K562 (cell line): ENCODE data around the gene ALG12. TPM values are rescaled to one million over a fixed set of nuclear protein-coding genes. Genes with fewer than 3 reads are reported as not detected.
A peak's percentile ranks its signal among the peaks of the same experiment; 100 is the strongest.

Experiments
- ATAC-seq: fragments of 200-7000 bp; cut with Tn5 transposase; 3 replicates; pipeline ENCODE4 v1.9.1; 2020; ENCODE audit warnings: moderate library complexity
- BruUV-seq: library from RNA; stranded (reverse); fragments of 400-500 nt; replicated peaks from 2 replicates; lab custom pipeline; 2021; lab: Mats Ljungman, UMichigan
- CTCF ChIA-PET: fragments of 300-600 bp; formaldehyde crosslinking; extraction: SDS; loops from one replicate; lab custom pipeline; 2021; ENCODE audit warnings: low intra/inter-chr PET ratio; lab: Yijun Ruan, JAX
- POLR2A ChIA-PET: fragments of 300-600, 350-650 bp; sonication (Branson Sonifier 250); formaldehyde crosslinking; extraction: SDS; loops from one replicate; lab custom pipeline; 2021; ENCODE audit warnings: antibody characterized with exemption, inconsistent platforms; lab: Yijun Ruan, JAX
- DNase-seq, 4 experiments: peaks; one replicate each; pipeline versions ENCODE4 v3.0.0 to v3.0.0-alpha.2; 2011 to 2018; ENCODE audit warnings: low spot score in 3 of 4, mixed read lengths in 3 of 4; ENCODE audit errors: extremely low read depth in 1 of 4
- FAIRE-seq: peaks from 2 replicates; lab custom pipeline; 2011; peaks lifted over from hg19 to GRCh38; lab: Jason Lieb, UNC
- H2AFZ ChIP-seq: 2 replicates; pipeline ENCODE4 v1.6.0; 2011; ENCODE audit warnings: low read depth, low read length, control low read depth, inconsistent platforms
- H3K27ac ChIP-seq: fragments of 200-600 bp; 3 replicates; pipeline ENCODE4 v1.8.0; 2011; ENCODE audit warnings: low read depth, mild to moderate bottlenecking, control low read depth, inconsistent platforms, low read length, moderate library complexity, mixed read lengths; ENCODE audit errors: extremely low read depth
- H3K27me3 ChIP-seq, 2 experiments: fragments of 300-600 bp in 1 of 2; 2 replicates in 1 of 2; 3 replicates in 1 of 2; pipeline versions ENCODE4 v1.6.0 to v1.8.0; 2011; ENCODE audit warnings: inconsistent platforms in 2 of 2, low read length in 2 of 2, mild to moderate bottlenecking in 1 of 2, mixed read lengths in 1 of 2, moderate library complexity in 1 of 2; ENCODE audit not compliant: control insufficient read depth in 2 of 2, insufficient read depth in 2 of 2
- H3K36me3 ChIP-seq: fragments of 300-600 bp; 3 replicates; pipeline ENCODE4 v1.8.0; 2011; ENCODE audit warnings: mild to moderate bottlenecking, low read length, inconsistent platforms; ENCODE audit not compliant: control insufficient read depth, insufficient read depth
- H3K4me1 ChIP-seq, 2 experiments: fragments of 200-600 bp in 1 of 2; replicated peaks in 1 of 2; 2 replicates in 1 of 2; 3 replicates in 1 of 2; pipeline versions ENCODE4 v1.5.1 to v1.8.0; 2011; ENCODE audit warnings: inconsistent platforms in 2 of 2, low read length in 2 of 2, mild to moderate bottlenecking in 1 of 2, mixed read lengths in 1 of 2, moderate library complexity in 1 of 2; ENCODE audit not compliant: control insufficient read depth in 2 of 2, insufficient read depth in 2 of 2
- H3K4me2 ChIP-seq: 2 replicates; pipeline ENCODE4 v1.6.1; 2011; ENCODE audit warnings: low read length, control low read depth, inconsistent platforms, mixed read lengths; ENCODE audit not compliant: insufficient read depth
- H3K4me3 ChIP-seq: fragments of 200-600 bp; sonication (generic), shearing (Covaris generic); 2 replicates; pipeline ENCODE4 v1.5.1; 2016; ENCODE audit warnings: control low read depth, inconsistent platforms
- H3K79me2 ChIP-seq: fragments of 200-600 bp; 3 replicates; pipeline ENCODE4 v1.8.0; 2011; ENCODE audit warnings: low read length, inconsistent platforms; ENCODE audit not compliant: control insufficient read depth, insufficient read depth
- H3K9ac ChIP-seq, 2 experiments: 2 replicates each; pipeline versions ENCODE4 v1.6.0 to v1.6.1; 2011; ENCODE audit warnings: low read depth in 2 of 2, low read length in 2 of 2, control low read depth in 1 of 2, inconsistent platforms in 1 of 2, mild to moderate bottlenecking in 1 of 2, mixed read lengths in 1 of 2; ENCODE audit not compliant: insufficient read depth in 1 of 2
- H3K9me1 ChIP-seq: one replicate; pipeline ENCODE4 v1.6.0; 2011; ENCODE audit warnings: inconsistent platforms, mild to moderate bottlenecking, low read length, moderate library complexity; ENCODE audit not compliant: control insufficient read depth, insufficient read depth
- H3K9me3 ChIP-seq: replicated peaks from 2 replicates; pipeline ENCODE4 v1.5.1; 2011; ENCODE audit warnings: low read depth, low read length, inconsistent platforms; ENCODE audit not compliant: control insufficient read depth, insufficient read depth
- H4K20me1 ChIP-seq: replicated peaks from 2 replicates; pipeline ENCODE4 v1.6.1; 2011; ENCODE audit warnings: low read length, inconsistent platforms, mixed read lengths; ENCODE audit not compliant: control insufficient read depth, insufficient read depth
- KAT7 ChIP-seq: sonication (generic); formaldehyde crosslinking; IDR thresholded peaks from 2 replicates; pipeline ENCODE4 v1.8.0; 2022; ENCODE audit warnings: missing genetic modification reagents, mild to moderate bottlenecking, borderline replicate concordance
- MAZ ChIP-seq, 2 experiments: fragments of 450-650 bp in 1 of 2; sonication (generic) in 1 of 2; formaldehyde crosslinking; IDR thresholded peaks in 1 of 2; conservative IDR thresholded peaks in 1 of 2; 2 replicates each; pipeline versions ENCODE4 v1.4.0 to v1.5.0; 2020; ENCODE audit warnings: mild to moderate bottlenecking in 1 of 2, missing genetic modification reagents in 1 of 2
- MEF2D ChIP-seq: conservative IDR thresholded peaks from 2 replicates; pipeline ENCODE4 v1.6.1; 2016; ENCODE audit warnings: low read depth, missing genetic modification characterization, missing compliant biosample characterization
- PHF8 ChIP-seq: fragments of 200-600 bp; sonication (generic); IDR thresholded peaks from 2 replicates; pipeline ENCODE4 v1.6.1; 2012; ENCODE audit warnings: mixed run types, mild to moderate bottlenecking, inconsistent platforms, low read length, moderate library complexity, borderline replicate concordance
- STAT5B ChIP-seq: fragments of 250-450 bp; sonication (Bioruptor Pico); IDR thresholded peaks from 2 replicates; pipeline ENCODE4 v1.8.0; 2021; ENCODE audit warnings: mild to moderate bottlenecking, inconsistent platforms
- ZFP30 ChIP-seq: fragments of 250-450 bp; sonication (Bioruptor Pico); IDR thresholded peaks from 2 replicates; pipeline ENCODE4 v1.8.0; 2022; ENCODE audit warnings: moderate library complexity, mild to moderate bottlenecking, inconsistent platforms, borderline replicate concordance
- WGBS: fragments of 100-300 bp; shearing (Covaris generic); methylation state at CpG from one replicate; pipeline ENCODE4 v1.1.6; 2016; ENCODE audit warnings: low coverage, mixed read lengths; ENCODE audit not compliant: insufficient coverage; ENCODE audit errors: missing lambda C conversion rate; 5-methylcytosine and 5-hydroxymethylcytosine counted together
- in situ Hi-C: fragments of 300-500 bp; cut with MboI; formaldehyde crosslinking; loops from 4 replicates; pipeline ENCODE4 v1.15.0; 2018; ENCODE audit warnings: inconsistent platforms, mixed read lengths
- intact Hi-C: fragments of 100-400 bp; cut with micrococcal nuclease; formaldehyde crosslinking; loops from 2 replicates; pipeline ENCODE4 v1.14.2; 2022
- polyA plus RNA-seq, 8 experiments: library from polyadenylated mRNA; depleted of rRNA in 4 of 8; stranded (reverse) in 5 of 8; unstranded in 3 of 8; fragments of >200 nt; fragmentation: Nextera tagmentation in 2 of 8; fragmentation: Illumina TruSeq in 1 of 8; extraction: Ambion mirVana in 2 of 8; extraction: Trizol in 1 of 8; gene quantifications; 2 replicates each; pipeline versions ENCODE4 v1.2.1 to v1.2.3, GENCODE V29; 2011 to 2014; ENCODE audit warnings: inconsistent platforms in 1 of 8, missing spikeins in 1 of 8
- total RNA-seq, 7 experiments: library from RNA; depleted of rRNA in 6 of 7; stranded (reverse); fragments of >200 nt in 6 of 7; fragmentation: Illumina TruSeq in 2 of 7; extraction: Trizol in 2 of 7; gene quantifications; 2 replicates each; pipeline versions ENCODE4 v1.2.1 to v1.2.3, GENCODE V29; 2011 to 2021; ENCODE audit warnings: low replicate concordance in 1 of 7
- TF ChIP-seq, protein P1 (sequence below): sonication (generic); formaldehyde crosslinking; IDR thresholded peaks from 2 replicates; pipeline ENCODE4 v1.8.0; 2022; ENCODE audit warnings: mild to moderate bottlenecking, low read depth, missing genetic modification reagents

Gene ALG12
- total and polyA plus RNA-seq, 9 of the 15 experiments (the other 6 are each of a cell fraction or from before 2014, with no cell fraction given): 0.20 to 8.5 (median 3.4) TPM

DNA sequence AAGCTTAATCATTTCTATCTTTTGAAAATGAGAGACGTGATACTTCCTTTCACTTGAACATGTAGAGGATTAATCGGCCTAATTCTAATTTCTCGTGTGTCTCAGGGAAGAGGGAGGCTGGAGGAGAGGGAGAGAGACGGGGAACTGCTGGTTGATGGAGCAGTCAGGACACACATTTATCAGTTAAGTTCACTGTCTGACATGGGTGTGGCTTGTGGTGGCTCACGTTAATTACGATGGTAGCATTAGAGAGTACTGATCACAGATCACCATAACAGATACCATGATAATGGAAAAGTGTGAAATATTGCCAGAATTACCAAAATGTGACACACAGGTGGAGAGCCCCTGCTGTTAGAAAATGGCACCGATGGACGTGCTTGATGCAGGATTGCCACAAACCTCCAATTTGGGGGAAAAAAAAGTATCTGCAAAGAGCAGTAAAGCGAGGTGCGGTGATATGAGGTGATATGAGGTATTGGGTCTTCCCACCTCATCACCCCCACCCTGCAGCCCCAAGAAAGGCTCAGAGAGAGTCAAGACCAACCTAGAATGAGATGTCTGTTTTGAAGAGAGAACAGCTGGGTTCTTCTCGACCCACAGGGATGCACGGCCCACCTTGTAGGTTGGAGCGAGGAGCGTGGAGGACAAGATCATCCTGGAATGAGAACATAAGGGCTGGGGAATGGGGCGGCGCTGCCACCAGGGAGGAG is 44.9 kb downstream of the ALG12 start:
- peaks cover 6 to 13% of the 10 kb centered on the region in 2 experiments; a peak in 4 of 5 replicates for H3K4me1 ChIP-seq
- no peak for DNase-seq
- H3K9me1 ChIP-seq: no peaks in the 10 kb centered on the region
- in situ Hi-C loops: no loop called here
- peaks cover 8% of the 10 kb centered on the region; the same call in 1 of the 3 replicates for H3K36me3 ChIP-seq
- no peak for TF ChIP-seq PHF8
- TF ChIP-seq STAT5B: no peak
- TF ChIP-seq, protein P1, sequence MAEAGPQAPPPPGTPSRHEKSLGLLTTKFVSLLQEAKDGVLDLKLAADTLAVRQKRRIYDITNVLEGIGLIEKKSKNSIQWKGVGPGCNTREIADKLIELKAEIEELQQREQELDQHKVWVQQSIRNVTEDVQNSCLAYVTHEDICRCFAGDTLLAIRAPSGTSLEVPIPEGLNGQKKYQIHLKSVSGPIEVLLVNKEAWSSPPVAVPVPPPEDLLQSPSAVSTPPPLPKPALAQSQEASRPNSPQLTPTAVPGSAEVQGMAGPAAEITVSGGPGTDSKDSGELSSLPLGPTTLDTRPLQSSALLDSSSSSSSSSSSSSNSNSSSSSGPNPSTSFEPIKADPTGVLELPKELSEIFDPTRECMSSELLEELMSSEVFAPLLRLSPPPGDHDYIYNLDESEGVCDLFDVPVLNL: no peak
- TF ChIP-seq KAT7 (CRISPR knock-in tag): no peak
- no peak for TF ChIP-seq ZFP30 (CRISPR knock-in tag)
- TF ChIP-seq MEF2D: no peak
- TF ChIP-seq MAZ (CRISPR knock-in tag; conservative IDR thresholded peaks at IDR 0.05 in 1 of 2, IDR thresholded peaks at IDR 0.05 in 1 of 2): no peak
- TF ChIP-seq, all 486 proteins: peak for 0
- peak; percentile 51; the same call in 2 of the 3 replicates for ATAC-seq
- 0 out of 2 replicates have a peak overlapping the region, but pooled peaks have one; percentile 32 for H3K4me2 ChIP-seq
- ChIA-PET POLR2A (interaction anchor here (0.8 kb wide), 2 partner anchors 12 to 22 kb away, joined by 3 read pairs; no protein-coding TSS in a partner anchor), CTCF (no interaction called here)
- no TSS peak for BruUV-seq
- intact Hi-C loops: no loop called here
- H4K20me1 ChIP-seq: peaks cover 9% of the 10 kb centered on the region; the same call in 1 of the 2 replicates
- no peak overlapping the region for H3K4me3 ChIP-seq
- FAIRE-seq: no peak
- H3K9me3 ChIP-seq: peaks cover 6% of the 10 kb centered on the region
- peak overlapping the region; percentile 38; the same call in 2 of the 3 replicates for H3K27ac ChIP-seq
- 51% methylated on average over 12 of the region's 16 CpGs for WGBS
- no peak overlapping the region for H2AFZ ChIP-seq
- H3K27me3 ChIP-seq: no peaks in the 10 kb centered on the region
- H3K9ac ChIP-seq: no peak overlapping the region; a peak in 1 of 4 replicates
- peaks cover 67% of the 10 kb centered on the region for H3K79me2 ChIP-seq
